ENCODE data around the gene APBB1IP.
"Not testable (repeated sequence)": the region's sequence is repeated elsewhere in the genome, so short reads cannot be mapped to it uniquely, and the experiment has no call there.

Gene APBB1IP

DNA sequence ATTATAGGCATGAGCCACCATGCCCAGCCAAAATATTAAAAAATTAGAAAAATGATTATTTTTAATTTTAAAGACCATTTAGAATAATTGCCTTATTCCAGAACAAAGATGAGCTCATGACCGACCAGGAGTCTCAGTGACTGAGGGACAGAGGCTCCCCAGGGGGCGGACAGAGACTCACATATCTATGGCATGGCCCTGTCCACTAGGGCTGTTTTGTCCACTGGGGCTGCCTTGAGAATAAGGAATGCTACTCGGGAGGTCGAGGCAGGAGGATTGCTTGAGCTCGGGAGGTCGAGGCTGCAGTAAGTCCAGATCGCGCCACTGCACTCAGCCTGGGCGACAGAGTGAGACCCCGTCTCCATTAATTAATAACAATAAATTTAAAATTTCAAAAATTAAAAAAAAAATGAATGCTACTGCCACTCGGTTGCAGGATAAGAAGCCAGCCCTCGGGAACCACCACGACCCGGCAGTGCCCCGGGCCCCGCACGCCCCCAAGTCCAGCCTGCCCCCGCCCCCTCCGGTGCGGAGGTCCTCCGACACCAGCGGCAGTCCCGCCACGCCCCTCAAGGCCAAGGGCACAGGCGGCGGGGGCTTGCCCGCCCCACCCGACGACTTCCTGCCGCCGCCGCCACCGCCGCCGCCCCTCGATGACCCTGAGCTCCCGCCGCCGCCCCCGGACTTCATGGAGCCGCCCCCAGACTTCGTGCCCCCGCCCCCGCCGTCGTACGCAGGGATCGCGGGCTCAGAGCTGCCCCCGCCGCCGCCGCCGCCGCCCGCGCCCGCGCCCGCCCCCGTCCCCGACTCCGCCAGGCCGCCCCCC, 128.6 kb downstream of the APBB1IP start:
- DNase-seq: no peak

DNA sequence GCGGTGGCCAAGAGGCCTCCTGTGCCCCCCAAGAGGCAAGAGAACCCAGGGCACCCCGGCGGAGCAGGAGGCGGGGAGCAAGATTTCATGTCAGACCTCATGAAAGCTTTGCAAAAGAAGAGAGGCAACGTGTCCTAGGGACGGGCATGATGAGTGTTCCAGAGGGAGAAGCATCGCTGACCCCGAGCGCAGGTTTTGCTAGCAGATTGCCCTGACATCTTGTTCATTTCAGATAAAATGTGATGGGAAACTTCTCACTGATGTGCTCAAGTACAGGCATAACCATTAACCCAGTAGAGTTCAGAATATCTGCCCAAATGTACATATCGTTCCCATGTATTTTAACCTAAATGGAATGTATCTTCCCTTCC, 129.2 kb downstream of the APBB1IP start:
- DNase-seq: no peak

DNA sequence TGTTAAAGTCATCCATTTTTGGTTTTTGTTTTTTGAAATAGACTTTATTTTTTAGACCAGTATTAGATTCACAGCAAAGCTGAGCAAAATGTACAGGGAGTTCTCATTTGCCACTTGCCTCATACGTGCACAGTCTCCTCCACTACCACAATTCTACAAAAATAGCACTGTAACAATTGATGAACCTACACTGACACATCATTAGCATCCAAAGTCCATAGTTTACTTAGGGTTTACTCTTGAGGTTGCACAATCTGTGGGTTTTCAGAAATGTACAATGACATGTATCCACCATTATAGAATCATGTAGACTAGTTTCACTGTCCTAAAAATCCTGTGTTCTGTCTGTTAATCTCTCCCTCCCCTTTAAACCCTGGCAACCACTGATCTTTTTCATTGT, 133.5 kb downstream of the APBB1IP start:
- no peak for DNase-seq

DNA sequence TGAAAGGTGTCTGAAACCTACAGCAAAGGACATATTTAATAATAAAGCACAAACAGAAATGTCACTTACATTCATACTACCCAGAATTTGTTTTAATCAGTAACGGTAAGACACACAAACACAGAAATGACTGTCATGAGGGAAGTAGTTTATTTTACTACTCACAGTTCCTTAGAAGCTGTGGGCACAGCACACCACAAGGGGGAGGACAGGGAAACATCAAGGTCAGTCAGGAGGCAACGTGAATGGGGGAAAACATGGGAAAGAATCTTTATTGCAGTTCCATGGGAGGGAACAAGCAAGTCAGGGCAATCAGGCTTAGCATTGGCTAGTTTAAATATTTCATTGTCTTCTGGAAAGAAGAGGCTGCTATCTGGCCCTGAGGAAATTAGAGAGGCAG, 135.5 kb downstream of the APBB1IP start:
- no peak for DNase-seq

DNA sequence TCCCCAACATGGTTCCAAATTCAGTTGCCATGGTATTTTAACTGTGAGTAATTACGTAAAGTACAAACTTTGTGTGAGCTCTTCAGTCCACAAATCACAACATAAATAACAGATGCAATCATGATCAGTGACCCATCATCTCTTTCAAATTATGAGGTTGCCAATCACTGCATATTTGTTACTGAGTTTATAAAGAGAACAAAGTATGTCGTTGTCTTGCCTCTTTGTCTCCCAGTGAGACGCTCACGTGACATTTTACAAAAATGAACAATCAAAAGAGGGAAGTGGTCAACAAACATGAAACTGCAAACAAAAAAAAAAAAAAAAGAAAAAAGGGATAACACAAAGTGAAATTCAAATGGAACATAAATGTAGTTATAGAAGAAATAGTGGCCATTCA, 136.6 kb downstream of the APBB1IP start:
- DNase-seq: no peak

DNA sequence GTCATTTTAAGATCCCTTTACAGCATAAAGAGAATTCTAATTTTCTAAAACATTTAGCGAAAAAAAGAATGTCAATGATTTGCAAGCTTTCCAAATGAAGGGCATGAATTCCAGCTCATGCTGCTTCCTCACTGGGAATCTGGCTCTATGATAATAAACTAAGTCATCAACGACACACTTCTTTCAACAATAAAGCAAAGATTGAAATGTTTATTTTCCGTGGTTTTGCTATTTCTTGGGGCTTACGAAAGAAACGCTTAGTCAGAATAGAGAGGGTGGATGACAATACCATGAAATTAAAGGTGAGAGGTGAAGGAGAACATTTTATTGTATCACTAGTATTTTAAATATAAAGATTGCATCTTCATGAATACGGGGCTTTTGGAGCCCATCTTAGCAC, 140.2 kb downstream of the APBB1IP start:
- not testable (repeated sequence) for DNase-seq

DNA sequence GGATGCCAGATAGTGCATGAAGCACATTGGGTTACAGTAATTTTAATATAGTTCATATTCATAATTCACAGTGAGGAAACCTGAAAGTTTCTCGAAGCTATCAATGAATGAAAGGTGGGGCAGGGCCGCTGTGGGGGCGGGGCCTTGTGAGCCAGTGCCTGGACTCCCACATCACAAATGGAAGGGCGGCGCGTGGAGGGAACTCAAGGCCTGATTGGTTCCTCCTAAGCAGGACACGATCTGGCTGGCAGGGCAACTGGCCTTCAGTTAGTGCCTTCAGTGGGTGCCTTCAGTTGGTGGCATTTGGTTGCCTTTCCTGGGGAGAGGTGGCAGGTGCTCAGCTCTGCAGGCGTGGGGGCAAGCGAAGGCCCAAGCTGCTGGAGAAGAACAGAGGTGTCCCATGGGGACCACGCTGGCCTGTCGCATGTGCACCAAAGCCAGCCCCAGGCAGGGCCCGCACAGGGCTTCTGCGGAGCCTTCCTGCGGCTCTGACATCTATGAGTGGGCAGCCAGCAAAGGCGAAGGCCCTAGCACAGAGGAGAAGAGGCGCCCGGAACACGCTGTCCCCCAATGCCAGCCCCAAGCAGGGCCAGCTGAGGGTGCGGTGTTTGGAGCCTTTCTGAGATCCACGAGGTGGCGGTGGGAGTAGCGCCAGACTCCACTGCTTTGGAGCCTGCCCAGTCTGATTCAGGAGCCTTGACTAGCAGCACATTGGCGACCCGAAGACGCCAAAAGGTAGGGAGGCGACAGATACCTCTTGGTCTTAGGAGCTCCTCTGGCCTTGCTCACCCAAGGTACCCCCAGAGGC, 141.3 kb downstream of the APBB1IP start:
- DNase-seq: no peak

DNA sequence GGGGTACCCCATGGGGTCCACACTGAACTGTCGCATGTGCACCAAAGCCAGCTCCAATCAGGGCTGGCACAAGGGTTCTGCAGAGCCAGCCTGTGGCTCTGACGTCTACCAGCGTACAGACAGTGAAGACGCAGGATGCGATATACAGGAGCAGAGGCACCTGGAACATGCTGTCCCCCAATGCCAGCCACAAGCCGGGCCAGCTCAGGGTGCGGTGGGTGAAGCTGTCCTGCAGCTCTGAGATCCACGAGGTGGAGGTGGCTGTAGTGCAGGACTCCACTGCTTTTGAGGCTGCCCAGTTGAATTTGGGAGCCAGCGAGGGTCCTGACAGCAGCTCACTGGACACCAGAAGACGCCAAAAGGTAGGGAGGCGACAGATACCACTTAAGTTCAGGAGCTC, 148.1 kb downstream of the APBB1IP start:
- DNase-seq: no peak

DNA sequence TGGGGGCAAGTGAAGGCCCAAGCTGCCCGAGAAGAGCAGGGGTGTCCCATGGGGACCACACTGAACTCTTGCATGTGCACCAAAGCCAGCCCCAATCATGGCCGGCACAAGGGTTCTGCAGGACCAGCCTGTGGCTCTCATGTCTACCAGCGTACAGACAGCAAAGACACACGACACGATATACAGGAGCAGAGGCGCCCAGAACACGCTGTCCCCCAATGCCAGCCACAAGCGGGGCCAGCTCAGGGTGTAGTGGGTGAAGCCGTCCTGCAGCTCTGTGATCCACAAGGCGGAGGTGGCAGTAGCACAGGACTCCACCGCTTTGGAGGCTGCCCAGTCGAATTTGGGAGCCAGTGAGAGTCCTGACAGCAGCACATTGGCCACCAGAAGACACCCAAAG, 150.5 kb downstream of the APBB1IP start:
- DNase-seq: no peak

DNA sequence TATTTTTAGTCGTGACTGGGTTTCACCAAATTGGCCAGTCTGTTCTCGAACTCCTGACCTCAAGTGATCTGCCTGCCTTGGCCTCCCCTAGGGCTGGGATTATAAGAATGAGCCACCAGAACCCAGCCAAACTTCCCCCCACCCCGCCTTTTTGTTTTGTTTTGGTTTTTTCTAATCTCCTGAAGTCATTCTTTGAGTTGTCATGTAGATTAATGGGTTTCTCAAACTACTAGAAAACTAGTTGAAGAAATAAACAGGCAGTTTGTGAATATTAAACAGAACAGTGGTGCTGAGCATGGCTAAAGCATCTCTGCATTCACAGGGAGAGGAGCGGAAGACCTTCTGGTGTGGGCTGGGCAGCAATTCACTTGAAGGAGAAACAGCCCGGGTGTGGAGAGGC, 151.7 kb downstream of the APBB1IP start:
- not testable (repeated sequence) for DNase-seq

DNA sequence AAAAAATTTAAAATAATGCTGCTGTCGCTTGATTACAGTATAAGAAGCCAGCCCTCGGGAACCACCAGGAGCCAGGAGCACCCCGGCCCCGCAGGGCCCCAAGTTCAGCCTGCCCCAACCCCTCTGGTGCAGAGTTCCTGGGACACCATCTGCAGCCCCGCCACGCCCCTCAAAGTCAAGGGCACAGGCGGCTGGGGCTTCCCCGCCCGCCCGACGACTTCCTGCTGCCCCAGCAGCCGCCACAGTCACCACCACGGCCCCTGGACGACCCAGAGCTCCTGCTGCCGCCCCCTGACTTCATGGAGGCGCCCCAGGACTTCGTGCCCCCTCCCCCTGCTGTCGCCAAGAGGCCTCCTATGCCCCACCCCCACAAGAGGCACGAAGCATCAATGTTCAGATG, 155.8 kb downstream of the APBB1IP start:
- no peak for DNase-seq

DNA sequence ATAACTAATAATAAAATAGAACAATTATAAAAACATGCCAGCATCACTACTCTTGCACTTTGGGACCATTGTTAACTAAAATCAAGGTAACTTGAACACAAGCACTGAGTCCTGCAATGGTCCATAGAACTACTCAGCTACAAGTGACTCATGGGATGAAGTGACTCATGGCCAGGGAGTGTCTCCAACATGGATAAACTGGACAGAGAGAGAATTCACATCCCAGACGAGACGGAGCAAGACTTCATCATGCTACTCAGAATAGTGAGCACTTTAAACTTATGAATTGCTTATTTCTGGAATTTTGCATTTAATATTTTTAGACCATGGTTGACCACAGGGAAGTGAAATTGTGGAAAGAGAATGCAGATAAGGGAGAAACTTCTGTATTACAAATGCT, 165.1 kb downstream of the APBB1IP start:
- DNase-seq: not testable (repeated sequence)

DNA sequence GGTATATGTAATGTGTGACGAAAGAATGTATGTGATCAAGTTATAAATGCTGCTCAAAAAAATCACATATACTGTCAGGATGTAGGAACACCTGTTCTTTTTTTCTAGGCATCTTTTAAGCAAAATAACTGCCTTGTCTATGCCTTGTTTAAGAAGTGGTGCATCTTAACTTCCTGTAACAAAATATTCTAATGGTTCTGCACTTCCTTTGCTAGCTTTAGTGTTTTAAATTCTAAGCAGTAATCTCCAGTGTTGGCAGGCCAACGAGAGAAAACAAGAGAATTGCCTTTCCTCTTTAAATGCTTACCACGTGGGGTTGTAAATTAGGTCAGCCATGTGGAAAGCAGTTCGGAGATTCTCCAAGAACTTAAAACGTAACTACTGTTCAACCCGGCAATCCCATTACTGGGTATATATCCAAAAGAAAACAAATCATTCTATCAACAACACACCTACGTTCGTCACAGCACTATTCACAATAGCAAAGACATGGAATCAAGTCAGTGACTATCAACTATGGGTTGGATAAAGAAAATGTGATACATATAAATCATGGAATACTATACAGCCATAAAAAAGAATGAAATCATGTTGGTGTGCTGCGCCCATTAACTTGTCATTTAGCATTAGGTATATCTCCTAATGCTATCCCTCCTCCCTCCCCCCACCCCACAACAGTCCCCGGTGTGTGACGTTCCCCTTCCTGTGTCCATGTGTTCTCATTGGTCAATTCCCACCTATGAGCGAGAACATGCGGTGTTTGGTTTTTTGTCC, 166.4 kb downstream of the APBB1IP start:
- DNase-seq: not testable (repeated sequence)

DNA sequence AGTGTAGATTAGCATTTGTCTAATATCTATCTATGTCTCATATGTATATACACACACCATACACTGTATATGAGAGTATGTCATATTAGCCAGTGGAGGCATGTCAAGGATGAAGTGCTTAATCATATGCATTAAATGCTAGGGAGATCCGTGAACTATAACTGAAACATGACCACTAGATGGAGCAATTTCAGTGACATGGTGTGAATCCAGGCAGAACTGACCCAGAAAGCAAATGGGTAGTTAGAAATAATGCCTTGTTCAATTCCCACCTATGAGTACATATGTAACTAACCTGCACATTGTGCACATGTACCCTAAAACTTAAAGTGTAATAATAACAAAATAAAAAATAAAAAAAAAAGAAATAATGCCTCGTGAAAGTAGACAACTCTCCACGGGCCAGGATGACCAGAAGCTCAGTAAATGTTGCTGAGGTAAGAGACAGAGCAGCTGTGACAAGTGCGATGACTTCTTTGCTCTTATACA, 168.3 kb downstream of the APBB1IP start:
- DNase-seq: not testable (repeated sequence)

DNA sequence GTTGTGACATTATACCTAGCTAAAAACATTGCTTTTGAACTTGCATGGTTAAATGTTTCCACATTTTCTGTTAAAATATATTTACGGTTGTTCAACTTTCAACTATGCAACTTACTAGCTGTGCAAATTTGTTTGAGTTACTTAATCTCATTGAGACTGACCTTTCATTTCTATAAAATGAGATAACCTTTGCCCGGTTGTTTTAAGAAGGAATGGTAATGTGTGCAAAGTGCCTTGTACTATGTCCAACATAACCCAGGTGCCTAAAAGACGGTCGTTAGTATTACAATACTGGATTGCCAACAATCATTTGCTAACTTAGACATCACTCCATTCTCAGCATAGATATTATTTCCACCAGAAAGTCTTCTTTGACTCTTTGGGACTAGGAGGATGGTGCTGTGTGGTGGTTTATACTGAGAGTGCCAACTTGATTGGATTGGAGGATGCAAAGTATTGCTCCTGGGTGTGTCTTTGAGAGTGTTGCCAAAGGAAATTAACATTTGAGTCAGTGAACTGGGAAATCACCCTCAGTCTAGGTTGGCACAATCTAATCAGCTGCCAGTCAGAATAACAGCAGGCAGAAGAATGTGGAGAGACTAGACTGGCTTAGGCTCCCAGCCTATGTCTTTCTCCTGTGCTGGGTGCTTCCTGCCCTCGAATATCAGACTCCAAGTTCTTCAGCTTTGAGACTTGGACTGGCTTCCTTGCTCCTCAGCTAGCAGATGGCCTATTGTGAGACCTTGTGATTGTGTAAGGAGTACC, 174.2 kb downstream of the APBB1IP start:
- DNase-seq: no peak

Measured in stimulated activated CD4-positive, alpha-beta T cell treated with anti-CD3 and anti-CD28 coated beads, Interleukin-4, amount 100 ng/mL, for 24 hours (primary cell).